ENCODE measurements around the gene ONECUT3. TPM values are rescaled to one million over a fixed set of nuclear protein-coding genes. Genes with fewer than 3 reads are reported as not detected.
"Not testable (repeated sequence)": the region's sequence is repeated elsewhere in the genome, so short reads cannot be mapped to it uniquely, and the experiment has no call there.

Gene ONECUT3
- total RNA-seq, 1 experiment from 2014 or later, result not detected

DNA sequence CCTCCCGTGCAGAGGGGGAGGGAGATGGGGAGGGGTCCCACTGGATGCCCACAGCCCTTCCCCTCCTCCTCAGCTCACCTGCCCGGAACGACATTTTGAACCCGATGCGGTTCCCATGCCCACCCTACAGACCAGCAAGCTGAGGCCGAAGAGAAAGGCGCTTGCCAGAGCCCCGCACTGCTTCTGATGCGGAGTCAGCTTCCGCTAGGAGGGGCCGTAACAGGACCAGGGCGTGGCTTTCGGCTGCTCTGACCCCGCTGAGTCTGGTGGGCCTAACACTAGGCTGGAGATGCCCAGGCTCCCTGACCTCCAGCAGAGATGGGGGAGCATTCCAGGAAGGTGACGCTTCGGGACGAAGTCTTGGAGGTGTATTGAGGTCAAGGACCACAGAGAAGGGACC, 6.7 kb downstream of the ONECUT3 start:
- intact Hi-C loops (cut with micrococcal nuclease; ENCODE audit: unreplicated experiment), result no loop called here

DNA sequence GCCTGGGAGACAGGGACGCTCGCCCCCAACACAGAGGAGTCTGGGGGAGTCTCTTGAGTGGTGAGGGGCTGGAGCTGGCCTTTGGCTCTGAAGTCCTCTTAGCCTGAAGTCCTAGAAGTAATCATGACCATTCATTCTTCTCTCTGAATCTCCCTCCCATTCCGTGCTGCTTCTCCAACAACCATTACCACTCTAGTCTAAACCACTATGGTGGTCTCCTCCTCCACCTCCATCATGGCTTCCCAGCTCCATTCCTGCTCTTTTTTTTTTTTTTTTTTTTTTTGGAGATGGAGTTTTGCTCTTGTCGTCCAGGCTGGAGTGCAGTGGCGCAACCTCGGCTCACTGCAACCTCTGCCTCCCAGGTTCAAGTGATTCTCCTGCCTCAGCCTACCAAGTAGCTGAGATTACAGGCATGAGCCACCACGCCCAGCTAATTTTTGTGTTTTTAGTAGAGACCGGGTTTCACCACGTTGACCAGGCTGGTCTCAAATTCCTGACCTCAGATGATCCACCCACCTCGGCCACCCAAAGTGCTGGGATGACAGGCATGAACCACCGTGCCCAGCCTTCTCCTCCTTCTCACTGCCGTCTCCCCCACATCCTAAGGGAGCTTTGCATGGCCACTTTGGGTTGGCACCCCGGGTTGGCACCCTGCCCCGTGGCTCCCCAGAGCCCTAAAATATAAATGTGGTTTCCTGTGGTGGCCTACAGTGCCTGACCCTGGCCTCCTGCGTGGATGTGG, 7.7 kb downstream of the ONECUT3 start:
- CTCF ChIA-PET, result interaction anchor here (0.6 kb wide), 2 partner anchors 91 to 215 kb away, joined by 4 to 6 read pairs; no protein-coding TSS in a partner anchor
- H3K4me3 ChIP-seq (ENCODE audit: low read depth, low read length, poor library complexity, severe bottlenecking); BruUV-seq (replicated peaks); H3K9me3 ChIP-seq (ENCODE audit: low read depth, low read length, poor library complexity, severe bottlenecking); intact Hi-C loops (cut with micrococcal nuclease; ENCODE audit: unreplicated experiment); H3K36me3 ChIP-seq (ENCODE audit: insufficient read depth, low read length, poor library complexity, severe bottlenecking); POLR2A ChIA-PET (ENCODE audit: low non-redundant PET); H3K27ac ChIP-seq (ENCODE audit: low read depth, low read length, poor library complexity, severe bottlenecking); DNase-seq (ENCODE audit: low spot score); H3K4me1 ChIP-seq (ENCODE audit: insufficient read depth, low read length, poor library complexity, severe bottlenecking): not testable (repeated sequence)
- peak; percentile 57 for TF ChIP-seq EZH2 (IDR thresholded peaks at IDR 0.05; ENCODE audit: borderline replicate concordance, low read depth, low read length, poor library complexity, severe bottlenecking)
- peaks cover 100% of the 10 kb centered on the region for H3K27me3 ChIP-seq (replicated peaks; ENCODE audit: insufficient read depth, low read depth, low read length, poor library complexity)

More for the DNA sequence above, 6.7 kb downstream of the ONECUT3 start:
- CTCF ChIA-PET, result no interaction called here
- no peaks in the 10 kb centered on the region for H3K9me3 ChIP-seq (ENCODE audit: low read depth, low read length, poor library complexity, severe bottlenecking)
- DNase-seq (ENCODE audit: low spot score), result no peak
- H3K4me1 ChIP-seq (ENCODE audit: insufficient read depth, low read length, poor library complexity, severe bottlenecking), result peaks cover 10% of the 10 kb centered on the region
- BruUV-seq (replicated peaks), result no TSS peak
- no peak for TF ChIP-seq EZH2 (IDR thresholded peaks at IDR 0.05; ENCODE audit: borderline replicate concordance, low read depth, low read length, poor library complexity, severe bottlenecking)
- TF ChIP-seq, protein P1, sequence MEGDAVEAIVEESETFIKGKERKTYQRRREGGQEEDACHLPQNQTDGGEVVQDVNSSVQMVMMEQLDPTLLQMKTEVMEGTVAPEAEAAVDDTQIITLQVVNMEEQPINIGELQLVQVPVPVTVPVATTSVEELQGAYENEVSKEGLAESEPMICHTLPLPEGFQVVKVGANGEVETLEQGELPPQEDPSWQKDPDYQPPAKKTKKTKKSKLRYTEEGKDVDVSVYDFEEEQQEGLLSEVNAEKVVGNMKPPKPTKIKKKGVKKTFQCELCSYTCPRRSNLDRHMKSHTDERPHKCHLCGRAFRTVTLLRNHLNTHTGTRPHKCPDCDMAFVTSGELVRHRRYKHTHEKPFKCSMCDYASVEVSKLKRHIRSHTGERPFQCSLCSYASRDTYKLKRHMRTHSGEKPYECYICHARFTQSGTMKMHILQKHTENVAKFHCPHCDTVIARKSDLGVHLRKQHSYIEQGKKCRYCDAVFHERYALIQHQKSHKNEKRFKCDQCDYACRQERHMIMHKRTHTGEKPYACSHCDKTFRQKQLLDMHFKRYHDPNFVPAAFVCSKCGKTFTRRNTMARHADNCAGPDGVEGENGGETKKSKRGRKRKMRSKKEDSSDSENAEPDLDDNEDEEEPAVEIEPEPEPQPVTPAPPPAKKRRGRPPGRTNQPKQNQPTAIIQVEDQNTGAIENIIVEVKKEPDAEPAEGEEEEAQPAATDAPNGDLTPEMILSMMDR (conservative IDR thresholded peaks at IDR 0.05; ENCODE audit: low read depth, low read length), result no peak
- H3K4me3 ChIP-seq (ENCODE audit: low read depth, low read length, poor library complexity, severe bottlenecking), result no peak overlapping the region
- H3K27me3 ChIP-seq (replicated peaks; ENCODE audit: insufficient read depth, low read depth, low read length, poor library complexity), result peaks cover 100% of the 10 kb centered on the region
- H3K27ac ChIP-seq (ENCODE audit: low read depth, low read length, poor library complexity, severe bottlenecking), result no peak overlapping the region
- H3K36me3 ChIP-seq (ENCODE audit: insufficient read depth, low read length, poor library complexity, severe bottlenecking), result no peaks in the 10 kb centered on the region
- POLR2A ChIA-PET (ENCODE audit: low non-redundant PET), result no interaction called here

DNA sequence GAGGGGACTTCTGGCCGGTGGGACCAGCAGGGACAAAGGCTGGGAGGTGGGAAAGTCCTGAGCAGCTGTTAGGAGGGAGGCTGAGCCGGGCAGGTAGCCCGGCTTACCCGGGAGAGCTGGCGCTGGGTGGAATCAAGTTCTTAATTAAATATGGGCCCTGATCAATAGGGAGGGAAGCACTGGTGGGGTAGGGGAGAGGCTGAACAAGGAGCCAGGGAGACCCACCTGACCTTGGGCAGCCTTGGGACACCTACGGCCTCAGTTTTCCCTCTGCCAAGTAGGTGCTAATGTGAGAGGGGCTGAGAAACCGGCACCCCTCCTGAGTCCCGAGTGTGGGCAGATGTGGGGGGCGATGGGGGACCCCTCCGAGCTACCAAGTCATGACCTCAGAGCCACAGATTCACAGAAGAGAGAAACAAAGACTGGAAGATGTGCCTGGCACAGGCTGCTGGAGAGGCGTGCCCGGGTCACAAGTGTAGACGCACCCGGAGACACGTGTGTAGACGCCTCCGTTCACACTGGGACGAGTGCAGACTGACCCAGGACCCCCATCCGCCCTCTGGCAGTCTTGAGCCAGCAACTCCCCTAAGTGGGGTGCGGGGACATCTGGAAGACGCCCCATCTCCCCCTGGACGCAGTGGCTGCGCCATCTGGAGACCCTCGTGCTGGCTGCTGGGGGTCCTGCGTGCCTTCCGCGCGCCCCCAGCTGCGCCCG, 8.4 kb downstream of the ONECUT3 start:
- Histone ChIP-seq H3K4me3 (ENCODE audit: low read depth, low read length, poor library complexity, severe bottlenecking) (no peak overlapping the region), H3K4me1 (ENCODE audit: insufficient read depth, low read length, poor library complexity, severe bottlenecking) (peaks cover 10% of the 10 kb centered on the region), H3K27me3 (replicated peaks; ENCODE audit: insufficient read depth, low read depth, low read length, poor library complexity) (peaks cover 100% of the 10 kb centered on the region), H3K36me3 (ENCODE audit: insufficient read depth, low read length, poor library complexity, severe bottlenecking) (no peaks in the 10 kb centered on the region), H3K27ac (ENCODE audit: low read depth, low read length, poor library complexity, severe bottlenecking) (no peak overlapping the region), H3K9me3 (ENCODE audit: low read depth, low read length, poor library complexity, severe bottlenecking) (no peaks in the 10 kb centered on the region)
- no peak for DNase-seq (ENCODE audit: low spot score)
- TF ChIP-seq, protein P1 (conservative IDR thresholded peaks at IDR 0.05; ENCODE audit: low read depth, low read length), result no peak
- TF ChIP-seq EZH2 (IDR thresholded peaks at IDR 0.05; ENCODE audit: borderline replicate concordance, low read depth, low read length, poor library complexity, severe bottlenecking), result no peak
- no TSS peak for BruUV-seq (replicated peaks)
- intact Hi-C loops (cut with micrococcal nuclease; ENCODE audit: unreplicated experiment), result no loop called here
- POLR2A ChIA-PET (ENCODE audit: low non-redundant PET), result no interaction called here
- CTCF ChIA-PET, result no interaction called here
